Gastrocnemius medialis (tissue), 4 donors: ENCODE data around the gene LARGE1. TPM values are rescaled to one million over a fixed set of nuclear protein-coding genes. Genes with fewer than 3 reads are reported as not detected.

Source experiments
- ATAC-seq, 2 donors: fragments of 150-250 bp; one replicate each; pipeline ENCODE4 v1.9.1; 2016
- DNase-seq, 2 donors: peaks; one replicate each; pipeline ENCODE4 v3.0.0-alpha.2; 2019
- H3K27ac ChIP-seq, 4 donors: fragments of 200-600 bp; sonication (generic); 1 replicate in 1 of 4; 2 replicates in 3 of 4; pipeline ENCODE4 v1.5.1; 2016 to 2018; ENCODE audit warnings: mild to moderate bottlenecking in 2 of 4, moderate library complexity in 1 of 4
- H3K27me3 ChIP-seq, 3 donors: fragments of 200-600 bp; sonication (generic) in 2 of 3; 1 replicate in 1 of 3; 2 replicates in 2 of 3; pipeline versions ENCODE4 v1.5.1 to v1.6.0; 2016 to 2019; ENCODE audit warnings: mild to moderate bottlenecking in 1 of 3, moderate library complexity in 1 of 3
- H3K36me3 ChIP-seq, 2 donors: fragments of 200-600 bp; sonication (generic) in 1 of 2; one replicate each; pipeline ENCODE4 v1.5.1; 2017 to 2018
- H3K4me1 ChIP-seq, 2 donors: fragments of 200-600 bp; sonication (generic) in 1 of 2; one replicate each; pipeline ENCODE4 v1.5.1; 2016 to 2017; ENCODE audit warnings: mild to moderate bottlenecking in 2 of 2
- H3K4me3 ChIP-seq, 4 donors: fragments of 200-600 bp; sonication (generic) in 3 of 4; 1 replicate in 1 of 4; 2 replicates in 3 of 4; pipeline ENCODE4 v1.5.1; 2016 to 2019; ENCODE audit warnings: mild to moderate bottlenecking in 2 of 4
- H3K9me3 ChIP-seq, 3 donors: fragments of 200-600 bp; sonication (generic) in 2 of 3; 1 replicate in 1 of 3; 2 replicates in 2 of 3; pipeline ENCODE4 v1.5.1; 2016 to 2019
- CTCF ChIP-seq, 5 experiments: fragments of 450-650 bp in 3 of 5; fragments of 200-600 bp in 2 of 5; sonication (generic) in 2 of 5; IDR thresholded peaks in 4 of 5; conservative IDR thresholded peaks in 1 of 5; 1 replicate in 4 of 5; 2 replicates in 1 of 5; pipeline ENCODE4 v1.5.1; 2016 to 2019; ENCODE audit warnings: antibody characterized with exemption in 5 of 5, mild to moderate bottlenecking in 3 of 5, moderate library complexity in 3 of 5
- POLR2A ChIP-seq, 2 donors: fragments of 450-650 bp; IDR thresholded peaks; one replicate each; pipeline ENCODE4 v1.6.1; 2017; ENCODE audit warnings: antibody characterized with exemption in 2 of 2, mild to moderate bottlenecking in 2 of 2, moderate library complexity in 2 of 2
- in situ Hi-C, 4 donors: fragments of 200-750 bp; cut with MboI; loops; one replicate each; pipeline versions ENCODE4 v1.15.0 to v1.8.0; 2017; ENCODE audit warnings: low sequenced_read_pairs in 4 of 4
- intact Hi-C: fragments of 100-400 bp; cut with DNase I; formaldehyde crosslinking; loops from one replicate; pipeline ENCODE4 v1.15.1; 2023; ENCODE audit warnings: low total_unique reads
- total RNA-seq, 4 donors: library from RNA; depleted of rRNA; stranded (reverse); fragments of >200 nt; gene quantifications; one replicate each; pipeline versions ENCODE4 v1.1.0 to v1.2.3, GENCODE V29; 2016

The LARGE1 gene
- total RNA-seq, 4 donors from 2014 or later, result 48.5 to 91.0 (median 68.4) TPM

GRCh38 chr22:33850193-33850592 is 70.1 kb downstream of the LARGE1 start:
- H3K27ac ChIP-seq, result no peak overlapping the region
- DNase-seq, result no peak
- H3K4me3 ChIP-seq, result no peak overlapping the region
- H3K4me1 ChIP-seq, result peaks cover 31 to 37% of the 10 kb centered on the region in 2 donors
- H3K36me3 ChIP-seq, result no peaks in the 10 kb centered on the region
- intact Hi-C loops, result no loop called here
- in situ Hi-C loops, result no loop called here
- no peak for ATAC-seq
- no peaks in the 10 kb centered on the region for H3K9me3 ChIP-seq
- TF ChIP-seq POLR2A (IDR thresholded peaks at IDR 0.05) (no peak), CTCF (IDR thresholded peaks at IDR 0.05 in 4 of 5, conservative IDR thresholded peaks at IDR 0.05 in 1 of 5) (no peak)
- no peaks in the 10 kb centered on the region for H3K27me3 ChIP-seq

GRCh38 chr22:33848251-33848650 is 72.0 kb downstream of the LARGE1 start:
- no peaks in the 10 kb centered on the region for H3K36me3 ChIP-seq
- no peaks in the 10 kb centered on the region for H3K9me3 ChIP-seq
- H3K27ac ChIP-seq, result no peak overlapping the region
- no peak for DNase-seq
- TF ChIP-seq POLR2A (IDR thresholded peaks at IDR 0.05) (no peak), CTCF (IDR thresholded peaks at IDR 0.05 in 4 of 5, conservative IDR thresholded peaks at IDR 0.05 in 1 of 5) (no peak)
- no peak for ATAC-seq
- no peaks in the 10 kb centered on the region for H3K27me3 ChIP-seq
- in situ Hi-C loops (no loop called here), intact Hi-C loops (no loop called here)
- no peak overlapping the region for H3K4me3 ChIP-seq
- H3K4me1 ChIP-seq, result peaks cover 25 to 28% of the 10 kb centered on the region in 2 donors

GRCh38 chr22:33844273-33844672 is 76.0 kb downstream of the LARGE1 start:
- H3K9me3 ChIP-seq, result no peaks in the 10 kb centered on the region
- DNase-seq (no peak), ATAC-seq (no peak)
- TF ChIP-seq CTCF (IDR thresholded peaks at IDR 0.05 in 4 of 5, conservative IDR thresholded peaks at IDR 0.05 in 1 of 5), result no peak
- no peak for TF ChIP-seq POLR2A (IDR thresholded peaks at IDR 0.05)
- H3K4me1 ChIP-seq, result peaks cover 7 to 20% of the 10 kb centered on the region in 2 donors
- in situ Hi-C loops, result no loop called here
- intact Hi-C loops, result no loop called here
- H3K4me3 ChIP-seq, result no peak overlapping the region
- no peaks in the 10 kb centered on the region for H3K36me3 ChIP-seq
- H3K27me3 ChIP-seq, result no peaks in the 10 kb centered on the region
- H3K27ac ChIP-seq, result no peak overlapping the region

GRCh38 chr22:33842421-33843094 is 77.7 kb downstream of the LARGE1 start:
- no peaks in the 10 kb centered on the region for H3K9me3 ChIP-seq
- H3K4me3 ChIP-seq, result no peak overlapping the region
- in situ Hi-C loops (no loop called here), intact Hi-C loops (no loop called here)
- DNase-seq, result no peak
- no peak for TF ChIP-seq CTCF (IDR thresholded peaks at IDR 0.05 in 4 of 5, conservative IDR thresholded peaks at IDR 0.05 in 1 of 5)
- TF ChIP-seq POLR2A (IDR thresholded peaks at IDR 0.05), result no peak
- H3K27ac ChIP-seq, result peak overlapping the region in 3 of 4 donors; percentile 32 to 50 (median 39)
- peaks cover 7 to 27% of the 10 kb centered on the region in 2 donors for H3K4me1 ChIP-seq
- H3K27me3 ChIP-seq, result no peaks in the 10 kb centered on the region
- no peaks in the 10 kb centered on the region for H3K36me3 ChIP-seq
- no peak for ATAC-seq

- Histone ChIP-seq H3K27me3 (no peaks in the 10 kb centered on the region), H3K9me3 (no peaks in the 10 kb centered on the region), H3K27ac (peak overlapping the region in 3 of 4 donors; percentile 32 to 50 (median 39)), H3K36me3 (no peaks in the 10 kb centered on the region), H3K4me3 (no peak overlapping the region), H3K4me1 (peaks cover 7 to 28% of the 10 kb centered on the region in 2 donors)
- ATAC-seq (no peak), DNase-seq (no peak)
- no peak for TF ChIP-seq CTCF (IDR thresholded peaks at IDR 0.05 in 4 of 5, conservative IDR thresholded peaks at IDR 0.05 in 1 of 5)
- no peak for TF ChIP-seq POLR2A (IDR thresholded peaks at IDR 0.05)
- intact Hi-C loops (no loop called here), in situ Hi-C loops (no loop called here)
Observed at GRCh38 chr22:33842006-33842354, 78.3 kb downstream of the LARGE1 start.
